Natural killer cell (primary cell): ENCODE measurements around the gene WT1. TPM values are rescaled to one million over a fixed set of nuclear protein-coding genes. Genes with fewer than 3 reads are reported as not detected.

Experiments
- ATAC-seq, 3 donors: fragments of 150-1000 bp in 2 of 3; fragments of 200-7000 bp in 1 of 3; cut with Tn5 transposase; 1 replicate in 1 of 3; 2 replicates in 2 of 3; pipeline ENCODE4 v1.10.0; 2021; ENCODE audit warnings: mild to moderate bottlenecking in 2 of 3, moderate library complexity in 2 of 3
- DNase-seq, 2 donors: peaks; one replicate each; pipeline versions ENCODE4 v3.0.0 to v3.0.0-alpha.2; 2013 to 2021; ENCODE audit warnings: mixed read lengths in 1 of 2
- H3K27ac ChIP-seq: one replicate; pipeline ENCODE4 v1.5.1; 2013; ENCODE audit warnings: mild to moderate bottlenecking, low read length
- H3K27me3 ChIP-seq: one replicate; pipeline ENCODE4 v1.6.1; 2013; ENCODE audit warnings: low read length; ENCODE audit not compliant: control insufficient read depth, insufficient read depth
- H3K36me3 ChIP-seq: one replicate; pipeline ENCODE4 v1.6.1; 2013; ENCODE audit warnings: low read length; ENCODE audit not compliant: control insufficient read depth, insufficient read depth
- H3K4me1 ChIP-seq: one replicate; pipeline ENCODE4 v1.6.1; 2013; ENCODE audit warnings: low read length; ENCODE audit not compliant: control insufficient read depth, insufficient read depth
- H3K4me3 ChIP-seq: one replicate; pipeline ENCODE4 v1.5.1; 2013; ENCODE audit warnings: low read length
- H3K9me3 ChIP-seq: one replicate; pipeline ENCODE4 v1.6.1; 2013; ENCODE audit warnings: low read length; ENCODE audit not compliant: control insufficient read depth, insufficient read depth
- H3K27ac Mint-ChIP-seq, 2 donors: one replicate each; pipeline ENCODE4 v1.8.0; 2022; ENCODE audit warnings: mild to moderate bottlenecking in 2 of 2, mixed read lengths in 2 of 2, moderate library complexity in 1 of 2
- H3K27me3 Mint-ChIP-seq, 2 donors: one replicate each; pipeline ENCODE4 v1.8.0; 2022; ENCODE audit warnings: low read depth in 2 of 2, mixed read lengths in 2 of 2
- H3K36me3 Mint-ChIP-seq: one replicate; pipeline ENCODE4 v1.8.0; 2022; ENCODE audit warnings: mixed read lengths
- H3K4me1 Mint-ChIP-seq, 2 donors: one replicate each; pipeline ENCODE4 v1.8.0; 2022; ENCODE audit warnings: mixed read lengths in 2 of 2
- H3K4me3 Mint-ChIP-seq: one replicate; pipeline ENCODE4 v1.8.0; 2022; ENCODE audit warnings: mild to moderate bottlenecking, moderate library complexity, mixed read lengths
- H3K9me3 Mint-ChIP-seq, 2 donors: one replicate each; pipeline ENCODE4 v1.8.0; 2022; ENCODE audit warnings: mixed read lengths in 2 of 2
- CTCF ChIP-seq: fragments of 200-600 bp; IDR thresholded peaks from one replicate; pipeline ENCODE4 v1.8.0; 2022; ENCODE audit warnings: antibody characterized with exemption
- WGBS: methylation state at CpG from one replicate; pipeline ENCODE4 v1.1.7; 2013; ENCODE audit warnings: missing lambda C conversion rate; ENCODE audit not compliant: insufficient coverage; 5-methylcytosine and 5-hydroxymethylcytosine counted together
- intact Hi-C: fragments of 100-400 bp; cut with micrococcal nuclease; formaldehyde crosslinking; loops from one replicate; pipeline ENCODE4 v1.14.2; 2022
- total RNA-seq, 4 donors: library from RNA; stranded (reverse); fragments of 120-200 nt in 1 of 4; gene quantifications; one replicate each; pipeline versions ENCODE4 v1.2.3 to v1.2.4, GENCODE V29; 2013 to 2022

Gene WT1
- total RNA-seq, 3 donors from 2014 or later (not counting 1 experiment from before 2014, with no cell fraction given) = not detected

GRCh38 chr11:32433101-32433913 lies 2.0 kb downstream of the WT1 start:
- no peaks in the 10 kb centered on the region for H3K36me3 Mint-ChIP-seq
- H3K4me3 Mint-ChIP-seq = no peak overlapping the region
- Histone ChIP-seq H3K4me1 (peaks cover 13% of the 10 kb centered on the region), H3K4me3 (no peak overlapping the region), H3K9me3 (no peaks in the 10 kb centered on the region), H3K36me3 (no peaks in the 10 kb centered on the region), H3K27ac (no peak overlapping the region), H3K27me3 (peaks cover 54% of the 10 kb centered on the region)
- no peaks in the 10 kb centered on the region for H3K9me3 Mint-ChIP-seq
- H3K27me3 Mint-ChIP-seq = peaks cover 71 to 80% of the 10 kb centered on the region in 2 donors
- DNase-seq (no peak), ATAC-seq (no peak)
- intact Hi-C loops = no loop called here
- WGBS = 11% methylated on average over 46 of the region's 46 CpGs
- H3K4me1 Mint-ChIP-seq = peaks cover 0 to 15% of the 10 kb centered on the region in 2 donors
- no peak overlapping the region for H3K27ac Mint-ChIP-seq
- TF ChIP-seq CTCF = no peak

GRCh38 chr11:32432565-32432964 lies 2.8 kb downstream of the WT1 start:
- peaks cover 58% of the 10 kb centered on the region for H3K27me3 ChIP-seq
- no peak overlapping the region for H3K4me3 Mint-ChIP-seq

GRCh38 chr11:32430568-32431381 lies 4.6 kb downstream of the WT1 start:
- intact Hi-C loops = no loop called here
- H3K27ac Mint-ChIP-seq = no peak overlapping the region
- H3K27ac ChIP-seq = no peak overlapping the region
- WGBS = 28% methylated on average over 59 of the region's 59 CpGs
- H3K4me3 ChIP-seq = no peak overlapping the region
- no peaks in the 10 kb centered on the region for H3K9me3 Mint-ChIP-seq
- peaks cover 54% of the 10 kb centered on the region for H3K27me3 ChIP-seq
- no peaks in the 10 kb centered on the region for H3K9me3 ChIP-seq
- peaks cover 18% of the 10 kb centered on the region for H3K4me1 ChIP-seq
- peaks cover 4 to 14% of the 10 kb centered on the region in 2 donors for H3K4me1 Mint-ChIP-seq
- ATAC-seq = no peak
- H3K27me3 Mint-ChIP-seq = peaks cover 70 to 74% of the 10 kb centered on the region in 2 donors
- TF ChIP-seq CTCF = no peak
- no peaks in the 10 kb centered on the region for H3K36me3 ChIP-seq
- no peaks in the 10 kb centered on the region for H3K36me3 Mint-ChIP-seq
- no peak overlapping the region for H3K4me3 Mint-ChIP-seq
- no peak for DNase-seq

More at GRCh38 chr11:32432565-32432964, 2.8 kb downstream of the WT1 start:
- Histone ChIP-seq H3K9me3 (no peaks in the 10 kb centered on the region), H3K27ac (no peak overlapping the region), H3K36me3 (no peaks in the 10 kb centered on the region), H3K4me1 (peaks cover 7% of the 10 kb centered on the region), H3K4me3 (no peak overlapping the region)
- Mint-ChIP-seq H3K27me3 (peaks cover 73 to 80% of the 10 kb centered on the region in 2 donors), H3K9me3 (no peaks in the 10 kb centered on the region), H3K27ac (no peak overlapping the region), H3K4me1 (peaks cover 0 to 14% of the 10 kb centered on the region in 2 donors), H3K36me3 (no peaks in the 10 kb centered on the region)
- ATAC-seq = no peak
- no peak for TF ChIP-seq CTCF
- intact Hi-C loops = no loop called here
- WGBS = 36% methylated on average over 8 of the region's 8 CpGs
- DNase-seq = no peak
